GM21367 (cell line): ENCODE measurements around the gene OR10J5.

ENCODE experiments used
- ATAC-seq: cut with Tn5 transposase; IDR thresholded peaks from one replicate; pipeline ENCODE4 v1.9.1; 2021; ENCODE audit not compliant: unreplicated experiment

Gene OR10J5

DNA sequence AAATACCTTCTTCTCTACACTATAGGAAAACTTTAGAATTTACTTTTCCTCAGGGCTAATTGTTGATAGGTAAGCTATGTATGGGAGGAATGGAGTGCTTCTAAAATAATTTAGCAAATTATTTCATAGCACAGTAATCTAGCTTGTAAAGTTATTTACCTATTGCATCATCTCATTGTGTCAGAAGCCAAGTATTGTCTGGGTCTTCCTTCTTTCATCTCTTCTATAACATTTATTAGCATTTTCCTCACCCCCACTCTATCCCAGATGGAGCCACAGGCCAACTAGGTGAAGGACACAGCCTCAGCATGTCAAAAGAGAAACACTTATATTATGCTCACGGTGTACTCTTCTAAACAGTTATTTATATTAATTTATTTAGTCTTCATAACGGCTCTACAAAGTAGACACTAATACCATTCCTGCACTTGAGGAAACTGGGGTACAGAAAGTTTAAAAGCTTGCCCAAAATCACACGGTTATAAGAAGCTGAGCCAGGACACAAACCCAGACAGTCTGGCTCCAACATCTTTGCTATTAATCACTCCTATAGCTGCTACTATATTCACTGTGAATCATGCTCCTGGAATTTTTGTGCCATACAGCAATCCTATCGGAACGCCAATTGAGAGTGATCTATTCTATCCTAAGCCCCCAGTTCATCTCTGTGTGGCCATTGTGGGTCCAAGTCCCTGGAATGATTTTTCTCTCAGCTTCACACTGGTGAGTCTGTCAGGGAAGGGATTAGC, 43.1 kb downstream of the OR10J5 start:
- ATAC-seq: no peak
